Measurements from ENCODE around the gene CYBA.

CYBA gene

DNA sequence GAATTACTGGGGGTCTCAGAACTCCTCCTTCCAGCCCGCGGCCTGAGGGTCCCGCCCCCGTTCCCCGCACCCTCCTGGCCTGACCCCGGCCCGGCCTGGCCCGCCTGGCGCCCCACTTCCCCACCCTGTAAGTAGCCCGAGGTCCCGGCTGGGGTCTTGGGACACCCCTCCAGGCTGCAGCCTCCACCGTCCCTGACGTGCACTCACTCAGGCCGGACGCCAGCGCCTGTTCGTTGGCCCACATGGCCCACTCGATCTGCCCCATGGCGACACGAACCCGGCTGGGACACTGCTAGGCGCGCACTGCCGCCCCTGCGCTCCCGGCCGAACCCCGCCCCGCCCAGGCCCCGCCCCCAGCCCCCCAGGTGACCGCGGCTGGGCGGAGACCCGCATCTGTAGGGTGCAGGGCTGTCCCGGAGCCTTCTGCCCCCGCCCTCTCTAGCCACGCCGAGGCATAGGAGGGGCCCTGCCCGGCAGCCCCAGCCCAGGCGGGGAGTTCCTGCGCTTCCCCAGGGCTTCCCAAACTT lies at the start of gene CYBA:
Gene CYBA (minus strand): TSS at position 305 of the 527 bp plus-strand sequence. CDS start 40 bp downstream, at position 265.
- no peak for TF ChIP-seq POLR2A (IDR thresholded peaks at IDR 0.05; ENCODE audit: low read depth, low read length)
- no peak for DNase-seq (ENCODE audit: insufficient read length, low spot score)
- no peak for FAIRE-seq

DNA sequence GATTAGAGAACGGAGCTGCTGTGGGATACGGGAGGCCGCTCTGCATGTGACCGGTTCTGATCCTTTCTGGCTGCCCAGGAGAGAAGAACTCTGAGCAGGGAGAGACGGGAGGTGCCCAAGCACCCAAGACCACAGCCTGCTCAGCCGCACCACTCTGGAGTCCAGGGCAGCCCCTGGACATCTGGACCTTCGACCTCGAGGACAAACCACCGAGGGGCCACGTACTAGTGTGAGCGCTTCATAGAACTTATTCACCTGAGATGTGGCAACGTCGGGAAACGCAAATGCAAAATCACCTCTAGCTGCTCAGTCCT lies 49.4 kb upstream of the CYBA start:
- DNase-seq (ENCODE audit: insufficient read length, low spot score) (no peak), FAIRE-seq (no peak)
- 0 out of 2 replicates have a peak, but pooled peaks have one; percentile 3 for TF ChIP-seq POLR2A (IDR thresholded peaks at IDR 0.05; ENCODE audit: low read depth, low read length)

DNA sequence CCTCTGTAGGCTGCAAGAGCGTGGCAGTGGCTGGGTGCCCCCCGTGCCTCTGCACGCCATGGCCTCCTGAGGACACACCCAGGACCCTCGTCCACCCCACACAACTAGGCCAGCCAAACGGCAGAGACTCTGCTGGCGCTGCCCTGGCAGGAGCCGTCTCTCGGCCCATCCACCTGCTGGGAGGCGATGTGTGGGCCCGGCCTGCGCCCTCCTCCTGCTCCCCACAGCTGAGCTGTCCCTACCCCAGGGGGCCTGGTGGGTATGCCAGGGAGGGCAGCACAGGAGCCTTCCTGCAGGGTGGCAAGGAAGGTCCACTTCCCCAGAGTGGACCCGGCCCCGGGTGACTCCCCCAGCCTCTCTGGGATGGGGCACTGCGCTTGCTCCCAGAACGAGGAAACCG lies 48.3 kb upstream of the CYBA start:
- FAIRE-seq (no peak), DNase-seq (ENCODE audit: insufficient read length, low spot score) (no peak)
- TF ChIP-seq POLR2A (IDR thresholded peaks at IDR 0.05; ENCODE audit: low read depth, low read length), result no peak

DNA sequence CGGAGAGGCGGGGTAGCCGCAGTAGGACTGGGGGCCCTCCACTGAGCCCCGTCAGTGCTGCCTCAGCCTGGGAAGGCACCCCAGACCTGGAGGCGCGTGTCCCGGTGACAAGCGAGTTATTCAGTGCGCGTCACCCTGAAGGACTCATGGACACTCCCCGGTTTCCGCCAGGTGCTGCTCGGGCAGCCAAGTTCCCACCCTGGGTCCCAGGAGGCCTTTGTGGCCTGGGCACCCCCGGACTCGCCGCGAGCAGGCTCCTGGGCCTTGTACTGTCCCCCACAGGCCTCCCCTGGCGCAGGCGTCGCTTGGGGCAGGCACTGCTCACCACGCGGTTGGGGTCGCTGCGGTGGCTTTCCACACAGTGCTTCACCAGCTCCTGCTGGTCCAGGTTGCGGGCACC lies 47.8 kb upstream of the CYBA start:
- FAIRE-seq (no peak), DNase-seq (ENCODE audit: insufficient read length, low spot score) (no peak)
- no peak for TF ChIP-seq POLR2A (IDR thresholded peaks at IDR 0.05; ENCODE audit: low read depth, low read length)

DNA sequence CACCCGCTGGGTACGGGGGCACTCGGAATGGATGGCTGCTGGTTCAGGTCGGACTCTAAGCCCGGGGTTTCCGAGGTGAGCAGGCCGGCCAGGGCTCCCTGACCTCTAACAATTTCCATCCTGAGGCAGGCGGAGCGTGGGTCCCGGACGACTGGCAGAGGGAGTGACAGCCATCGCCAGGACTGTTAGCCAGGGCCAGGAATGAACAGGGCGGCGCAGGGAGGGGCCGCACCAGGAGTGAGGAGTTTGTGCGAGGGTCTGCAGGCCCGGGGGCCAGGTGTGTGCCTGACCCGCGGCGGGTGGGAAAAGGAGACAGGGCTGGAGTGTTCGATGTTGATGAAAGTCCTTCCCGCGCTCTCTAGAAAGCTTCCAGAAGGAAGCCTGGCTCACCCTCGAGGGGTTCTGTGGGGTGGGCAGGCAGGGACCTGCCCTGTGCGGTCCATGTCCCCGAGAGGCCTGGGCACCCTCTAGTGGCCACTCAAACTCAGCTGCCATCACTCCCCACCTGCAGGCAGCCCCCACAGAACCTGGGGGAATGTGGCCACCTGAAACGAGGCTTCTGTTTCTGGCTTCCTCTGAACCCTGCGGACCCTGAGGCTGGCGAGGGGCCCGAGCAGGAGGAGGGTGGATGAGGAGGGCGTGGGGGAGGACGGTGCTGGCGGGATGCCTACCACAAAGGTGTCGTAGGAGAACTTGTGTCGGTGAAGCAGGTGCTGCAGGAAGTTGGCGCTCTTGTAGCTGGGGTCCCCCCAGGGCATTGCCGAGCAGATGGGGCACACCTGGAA lies 47.2 kb upstream of the CYBA start:
- TF ChIP-seq POLR2A (IDR thresholded peaks at IDR 0.05; ENCODE audit: low read depth, low read length), result no peak
- DNase-seq (ENCODE audit: insufficient read length, low spot score), result no peak
- FAIRE-seq, result no peak

DNA sequence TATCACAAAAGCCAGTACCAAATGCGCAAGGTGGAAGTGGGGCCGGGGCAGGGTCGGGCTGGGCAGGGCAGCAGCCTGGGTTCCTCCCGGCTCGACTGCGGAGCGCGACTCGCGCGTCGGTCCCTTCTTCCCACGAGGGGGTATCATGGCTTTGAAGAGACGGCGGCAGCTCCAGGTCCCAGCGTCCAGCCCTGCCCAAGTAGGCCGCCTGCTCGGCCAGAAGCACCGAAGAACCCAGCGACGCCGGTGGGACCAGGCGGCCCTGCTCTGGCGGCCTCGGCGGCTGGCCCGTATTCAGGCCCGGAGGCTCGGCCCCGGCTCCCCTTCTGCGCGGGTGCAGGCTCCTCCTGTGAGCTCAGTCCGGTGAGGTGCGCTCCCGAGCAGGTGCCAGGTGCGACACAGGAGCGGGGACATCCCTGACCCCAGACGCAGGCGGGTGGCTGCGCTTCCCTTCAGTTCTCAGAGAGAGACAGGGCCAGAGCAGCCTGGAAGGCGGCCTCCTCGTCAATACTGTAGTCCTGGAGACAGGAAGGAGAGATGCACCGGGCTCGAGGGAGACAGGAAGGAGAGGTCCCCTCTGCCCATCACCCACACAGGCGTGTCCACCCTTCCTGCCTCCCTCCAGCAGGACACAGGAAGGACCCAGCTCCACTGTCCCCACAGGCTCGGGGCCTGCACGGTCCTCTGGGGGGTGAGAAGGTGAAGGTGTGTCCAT lies 46.4 kb upstream of the CYBA start:
- TF ChIP-seq POLR2A (IDR thresholded peaks at IDR 0.05; ENCODE audit: low read depth, low read length), result no peak
- DNase-seq (ENCODE audit: insufficient read length, low spot score) (no peak), FAIRE-seq (no peak)

DNA sequence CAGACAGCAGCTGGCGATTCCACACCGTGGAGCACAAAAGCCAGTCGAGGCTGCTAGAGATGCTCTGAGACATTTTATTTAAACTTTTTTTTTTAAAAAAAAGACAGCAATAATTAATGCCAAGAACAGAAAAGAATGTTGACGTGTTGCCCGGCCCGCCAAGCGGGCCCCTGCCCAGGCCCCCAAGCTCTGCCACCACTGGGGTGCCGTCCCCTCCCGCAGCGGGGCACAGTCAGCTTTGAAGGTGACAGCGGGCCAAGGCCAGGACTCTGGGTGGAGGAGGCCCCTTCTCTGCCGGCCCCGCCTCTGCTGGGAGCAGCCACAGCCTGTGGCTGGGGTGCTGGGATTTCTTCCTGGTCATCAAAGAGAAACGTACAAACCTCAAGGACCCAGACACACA lies 45.6 kb upstream of the CYBA start:
- FAIRE-seq (no peak), DNase-seq (ENCODE audit: insufficient read length, low spot score) (no peak)
- no peak for TF ChIP-seq POLR2A (IDR thresholded peaks at IDR 0.05; ENCODE audit: low read depth, low read length)

DNA sequence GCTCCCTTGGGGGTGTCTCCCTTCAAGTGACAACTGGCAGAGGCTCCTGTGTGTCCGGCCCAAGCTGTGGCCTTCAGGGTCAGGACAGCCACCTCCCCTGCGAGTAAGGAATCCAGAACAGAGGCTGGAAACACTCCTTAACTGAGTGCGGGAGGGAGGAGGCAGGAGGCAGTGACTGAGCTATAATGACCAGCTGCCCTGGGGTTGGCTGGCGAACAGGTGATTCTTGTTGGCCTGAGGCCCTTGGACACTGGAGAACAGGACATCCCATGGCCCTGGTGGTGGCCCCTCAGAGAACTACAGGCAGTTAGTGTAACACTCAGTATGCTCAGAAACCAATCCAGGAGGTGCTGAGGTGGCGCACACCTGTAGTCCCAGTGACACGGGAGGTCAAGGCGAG lies 44.9 kb upstream of the CYBA start:
- FAIRE-seq (no peak), DNase-seq (ENCODE audit: insufficient read length, low spot score) (no peak)
- no peak for TF ChIP-seq POLR2A (IDR thresholded peaks at IDR 0.05; ENCODE audit: low read depth, low read length)

DNA sequence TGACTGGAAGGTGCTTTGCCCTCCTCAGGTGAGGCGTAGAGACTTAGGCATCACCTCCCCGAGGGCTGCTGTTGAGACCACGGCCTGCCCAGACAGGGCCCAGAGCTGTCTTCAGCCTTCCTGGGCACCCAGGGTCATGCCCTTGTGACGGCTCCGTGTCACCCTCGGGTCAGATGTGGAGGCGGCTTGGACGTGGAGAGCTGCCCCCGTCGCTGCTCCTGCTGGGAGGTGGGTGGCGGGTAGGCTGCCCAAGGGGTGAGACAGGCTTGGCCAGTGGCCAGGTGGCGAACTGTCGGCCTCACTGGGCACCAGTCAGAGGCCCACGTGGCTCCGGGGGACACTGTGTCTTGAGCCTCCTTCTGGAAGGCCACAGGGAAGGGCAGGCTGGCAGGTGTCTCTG lies 44.4 kb upstream of the CYBA start:
- TF ChIP-seq POLR2A (IDR thresholded peaks at IDR 0.05; ENCODE audit: low read depth, low read length), result no peak
- FAIRE-seq (no peak), DNase-seq (ENCODE audit: insufficient read length, low spot score) (no peak)

DNA sequence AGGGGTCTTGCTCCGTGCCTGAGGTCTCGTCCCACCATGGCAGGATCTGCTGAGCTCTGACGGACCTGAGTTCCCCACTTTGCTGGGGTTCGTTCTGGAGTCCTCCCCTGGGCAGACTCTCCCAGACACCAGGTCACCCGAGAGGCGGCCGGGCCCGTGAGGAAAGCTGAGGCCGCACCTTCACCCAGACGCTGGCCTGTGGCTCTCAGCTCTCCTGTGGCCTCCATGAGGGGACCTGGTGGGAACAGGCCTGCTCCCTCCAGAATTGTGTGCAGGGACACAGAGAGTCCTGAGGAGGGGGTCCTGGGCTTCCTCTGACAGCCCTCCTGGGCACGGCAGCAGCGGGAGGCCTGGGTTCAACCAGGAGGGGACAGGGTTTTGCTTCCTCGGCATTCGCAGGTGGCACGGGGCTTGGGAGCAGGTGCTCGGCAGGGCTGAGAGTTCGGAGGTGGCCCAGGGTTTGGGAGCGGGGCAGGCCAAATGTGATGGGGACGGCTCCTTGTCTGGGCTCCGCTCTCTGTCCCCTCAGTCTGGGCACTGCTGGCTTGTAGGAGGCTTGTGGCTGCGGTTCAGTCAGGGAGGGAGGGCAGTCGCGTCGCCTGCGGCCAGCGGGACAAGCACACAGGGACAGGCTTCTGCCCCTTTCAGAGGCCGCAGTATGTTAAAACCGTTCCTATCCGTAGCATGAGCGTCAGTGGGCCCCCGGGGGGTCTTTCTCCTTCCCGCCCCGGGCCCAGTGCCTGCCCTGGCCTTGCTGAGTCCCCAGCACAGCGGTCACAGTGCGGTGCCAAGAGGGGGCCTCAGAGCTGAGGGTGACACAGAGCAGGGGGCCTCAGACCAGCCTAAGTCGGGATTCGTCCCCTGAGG lies 43.6 kb upstream of the CYBA start:
- TF ChIP-seq POLR2A (IDR thresholded peaks at IDR 0.05; ENCODE audit: low read depth, low read length), result no peak
- FAIRE-seq, result no peak

DNA sequence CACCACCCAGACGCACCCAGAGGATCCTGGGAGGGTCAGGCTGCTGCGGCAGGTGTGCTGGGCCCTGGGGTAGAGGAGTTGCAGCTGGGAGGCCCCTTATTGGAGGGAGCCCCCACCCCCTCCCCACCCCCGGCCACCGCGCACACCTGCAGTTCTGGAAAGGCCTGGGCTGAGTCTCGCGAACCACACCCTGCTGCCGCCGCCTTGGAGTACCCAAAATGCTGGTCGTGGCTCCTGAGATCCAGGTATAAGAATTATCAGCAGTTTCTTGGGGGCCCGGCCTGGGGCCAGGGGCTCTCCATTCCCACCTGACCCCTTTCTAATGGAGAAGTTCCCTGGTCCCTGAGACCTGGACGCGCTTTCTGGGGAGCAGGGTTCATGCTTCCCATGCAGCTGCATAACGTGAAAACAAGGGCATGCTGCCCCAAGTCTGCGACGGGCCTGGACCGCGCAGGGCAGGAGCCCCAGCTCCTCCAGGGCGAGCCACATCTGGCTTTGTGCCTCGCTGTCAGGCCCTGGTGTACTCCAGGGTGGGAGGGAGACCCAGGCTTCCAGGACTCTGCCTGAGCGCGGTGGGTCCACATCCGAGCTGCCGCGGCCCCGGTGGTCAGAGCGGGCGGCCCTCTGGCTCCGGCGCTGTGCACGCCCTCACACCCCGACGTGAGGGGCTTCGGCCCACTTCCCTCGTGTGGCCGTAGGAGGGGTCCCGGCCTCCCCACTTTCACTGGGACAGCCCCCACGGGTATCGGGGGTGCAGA lies 42.7 kb upstream of the CYBA start:
- FAIRE-seq (no peak), DNase-seq (ENCODE audit: insufficient read length, low spot score) (no peak)
- no peak for TF ChIP-seq POLR2A (IDR thresholded peaks at IDR 0.05; ENCODE audit: low read depth, low read length)

More for the DNA sequence above, 43.6 kb upstream of the CYBA start:
- DNase-seq (ENCODE audit: insufficient read length, low spot score), result no peak

DNA sequence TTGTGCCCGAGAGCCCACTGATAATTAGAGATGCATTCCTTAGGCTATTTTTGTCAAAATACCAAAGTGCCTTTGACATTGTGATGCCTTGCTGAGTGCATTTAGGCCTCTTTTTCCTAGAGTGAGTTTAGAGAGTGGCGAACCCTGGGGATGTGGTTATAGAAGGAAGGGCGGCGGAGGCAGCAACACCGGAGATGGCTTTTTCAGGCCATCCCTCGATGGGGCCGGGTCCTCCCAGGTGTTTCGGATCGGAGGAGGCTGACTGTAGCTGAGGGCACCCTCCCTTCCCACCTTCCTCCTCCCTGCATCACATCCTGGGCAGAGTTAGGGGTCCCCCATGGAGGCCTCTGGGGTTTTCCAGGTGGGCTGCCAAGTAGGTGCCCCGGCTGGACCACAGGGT lies 42.0 kb upstream of the CYBA start:
- DNase-seq (ENCODE audit: insufficient read length, low spot score) (no peak), FAIRE-seq (no peak)
- no peak for TF ChIP-seq POLR2A (IDR thresholded peaks at IDR 0.05; ENCODE audit: low read depth, low read length)

DNA sequence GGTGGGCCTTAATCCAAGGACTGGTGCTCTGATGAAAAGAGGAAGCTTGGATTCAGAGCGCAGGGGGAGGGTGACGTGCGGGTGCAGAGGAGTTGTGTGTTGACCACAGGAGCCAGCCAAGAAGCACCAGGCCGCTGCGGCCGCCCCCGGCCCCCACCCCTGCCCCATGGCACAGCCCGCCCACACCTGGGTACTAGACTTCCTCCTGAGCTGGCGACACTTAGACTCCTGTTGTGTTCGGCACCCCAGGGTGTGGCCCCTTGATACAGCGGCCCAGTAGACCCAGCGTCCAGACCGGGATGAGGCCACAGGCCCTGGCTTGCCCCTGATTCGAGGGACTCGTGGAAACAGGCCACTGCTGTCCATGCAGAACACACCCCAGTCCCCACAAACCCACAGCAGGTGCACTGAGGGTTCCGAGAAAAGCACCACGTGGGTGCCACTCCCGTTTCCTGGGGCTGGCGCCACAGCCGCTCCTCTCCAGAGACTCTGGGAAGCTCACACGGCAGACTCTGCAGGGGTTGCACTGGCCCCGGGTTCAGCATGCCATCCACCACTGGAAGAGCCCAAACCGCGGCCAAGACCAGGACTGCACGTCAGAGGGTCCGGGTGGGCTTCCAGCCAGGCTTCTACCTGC lies 41.2 kb upstream of the CYBA start:
- no peak for FAIRE-seq
- no peak for DNase-seq (ENCODE audit: insufficient read length, low spot score)
- no peak for TF ChIP-seq POLR2A (IDR thresholded peaks at IDR 0.05; ENCODE audit: low read depth, low read length)
